HL-60 (cell line): Measurements from ENCODE around the gene SCGN.

Source experiments
- CTCF ChIP-seq: IDR thresholded peaks from one replicate; pipeline ENCODE4 v1.5.1; 2011; ENCODE audit warnings: low read length, control low read depth, inconsistent platforms; ENCODE audit not compliant: insufficient read depth
- POLR2AphosphoS5 ChIP-seq: IDR thresholded peaks from 2 replicates; pipeline ENCODE4 v1.6.1; 2012; ENCODE audit warnings: low read depth
- TF ChIP-seq, protein P1 (sequence below): IDR thresholded peaks from 2 replicates; pipeline ENCODE4 v1.6.1; 2012; ENCODE audit warnings: low read depth; ENCODE audit not compliant: insufficient replicate concordance

DNA sequence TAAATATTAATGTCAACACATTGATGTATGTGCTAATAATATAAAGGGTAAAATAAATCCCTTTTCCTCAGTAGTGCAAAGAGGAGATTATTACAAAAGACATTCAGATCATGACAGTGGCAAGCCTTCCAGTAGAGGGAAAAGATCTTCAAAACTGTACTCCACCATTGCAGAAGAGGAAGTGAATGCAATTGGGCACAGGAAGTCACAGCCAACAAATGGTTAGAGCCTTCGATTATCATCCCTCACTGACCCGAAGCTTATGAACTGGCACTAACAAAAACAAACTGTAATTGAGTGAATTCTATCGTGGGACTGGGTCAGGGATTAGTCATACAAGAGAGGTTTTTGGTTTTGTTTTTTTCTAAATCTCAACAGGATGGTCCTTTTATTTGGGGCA, 39.3 kb upstream of the SCGN start:
- TF ChIP-seq CTCF (no peak), POLR2AphosphoS5 (no peak)
- TF ChIP-seq, protein P1, sequence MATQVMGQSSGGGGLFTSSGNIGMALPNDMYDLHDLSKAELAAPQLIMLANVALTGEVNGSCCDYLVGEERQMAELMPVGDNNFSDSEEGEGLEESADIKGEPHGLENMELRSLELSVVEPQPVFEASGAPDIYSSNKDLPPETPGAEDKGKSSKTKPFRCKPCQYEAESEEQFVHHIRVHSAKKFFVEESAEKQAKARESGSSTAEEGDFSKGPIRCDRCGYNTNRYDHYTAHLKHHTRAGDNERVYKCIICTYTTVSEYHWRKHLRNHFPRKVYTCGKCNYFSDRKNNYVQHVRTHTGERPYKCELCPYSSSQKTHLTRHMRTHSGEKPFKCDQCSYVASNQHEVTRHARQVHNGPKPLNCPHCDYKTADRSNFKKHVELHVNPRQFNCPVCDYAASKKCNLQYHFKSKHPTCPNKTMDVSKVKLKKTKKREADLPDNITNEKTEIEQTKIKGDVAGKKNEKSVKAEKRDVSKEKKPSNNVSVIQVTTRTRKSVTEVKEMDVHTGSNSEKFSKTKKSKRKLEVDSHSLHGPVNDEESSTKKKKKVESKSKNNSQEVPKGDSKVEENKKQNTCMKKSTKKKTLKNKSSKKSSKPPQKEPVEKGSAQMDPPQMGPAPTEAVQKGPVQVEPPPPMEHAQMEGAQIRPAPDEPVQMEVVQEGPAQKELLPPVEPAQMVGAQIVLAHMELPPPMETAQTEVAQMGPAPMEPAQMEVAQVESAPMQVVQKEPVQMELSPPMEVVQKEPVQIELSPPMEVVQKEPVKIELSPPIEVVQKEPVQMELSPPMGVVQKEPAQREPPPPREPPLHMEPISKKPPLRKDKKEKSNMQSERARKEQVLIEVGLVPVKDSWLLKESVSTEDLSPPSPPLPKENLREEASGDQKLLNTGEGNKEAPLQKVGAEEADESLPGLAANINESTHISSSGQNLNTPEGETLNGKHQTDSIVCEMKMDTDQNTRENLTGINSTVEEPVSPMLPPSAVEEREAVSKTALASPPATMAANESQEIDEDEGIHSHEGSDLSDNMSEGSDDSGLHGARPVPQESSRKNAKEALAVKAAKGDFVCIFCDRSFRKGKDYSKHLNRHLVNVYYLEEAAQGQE = no peak
